ENCODE results near the gene TLN1. TPM values are rescaled to one million over a fixed set of nuclear protein-coding genes. Genes with fewer than 3 reads are reported as not detected.

TLN1 gene
- total and polyA plus RNA-seq, 10 of the 15 experiments (the other 5 are each of a cell fraction or from before 2014, with no cell fraction given) = 11.6 to 305 (median 71.9) TPM

- TF ChIP-seq, protein P1, sequence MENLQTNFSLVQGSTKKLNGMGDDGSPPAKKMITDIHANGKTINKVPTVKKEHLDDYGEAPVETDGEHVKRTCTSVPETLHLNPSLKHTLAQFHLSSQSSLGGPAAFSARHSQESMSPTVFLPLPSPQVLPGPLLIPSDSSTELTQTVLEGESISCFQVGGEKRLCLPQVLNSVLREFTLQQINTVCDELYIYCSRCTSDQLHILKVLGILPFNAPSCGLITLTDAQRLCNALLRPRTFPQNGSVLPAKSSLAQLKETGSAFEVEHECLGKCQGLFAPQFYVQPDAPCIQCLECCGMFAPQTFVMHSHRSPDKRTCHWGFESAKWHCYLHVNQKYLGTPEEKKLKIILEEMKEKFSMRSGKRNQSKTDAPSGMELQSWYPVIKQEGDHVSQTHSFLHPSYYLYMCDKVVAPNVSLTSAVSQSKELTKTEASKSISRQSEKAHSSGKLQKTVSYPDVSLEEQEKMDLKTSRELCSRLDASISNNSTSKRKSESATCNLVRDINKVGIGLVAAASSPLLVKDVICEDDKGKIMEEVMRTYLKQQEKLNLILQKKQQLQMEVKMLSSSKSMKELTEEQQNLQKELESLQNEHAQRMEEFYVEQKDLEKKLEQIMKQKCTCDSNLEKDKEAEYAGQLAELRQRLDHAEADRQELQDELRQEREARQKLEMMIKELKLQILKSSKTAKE (IDR thresholded peaks at IDR 0.05; ENCODE audit: low read depth, poor library complexity, severe bottlenecking) = peak; percentile 86
- TF ChIP-seq TCF7 (IDR thresholded peaks at IDR 0.05; ENCODE audit: borderline replicate concordance) = peak; percentile 89
- no peak for TF ChIP-seq NFYB (IDR thresholded peaks at IDR 0.05; ENCODE audit: insufficient read depth, low read depth, low read length)
- TF ChIP-seq NFYA (IDR thresholded peaks at IDR 0.05; ENCODE audit: borderline replicate concordance, low read depth, low read length) = no peak
- no peak for TF ChIP-seq BCL3 (IDR thresholded peaks at IDR 0.05; ENCODE audit: borderline replicate concordance, insufficient read depth, low read depth, low read length, poor library complexity, severe bottlenecking)
- TF ChIP-seq ELK1 (IDR thresholded peaks at IDR 0.05; ENCODE audit: low read depth, low read length) = no peak
- TF ChIP-seq, protein P2, sequence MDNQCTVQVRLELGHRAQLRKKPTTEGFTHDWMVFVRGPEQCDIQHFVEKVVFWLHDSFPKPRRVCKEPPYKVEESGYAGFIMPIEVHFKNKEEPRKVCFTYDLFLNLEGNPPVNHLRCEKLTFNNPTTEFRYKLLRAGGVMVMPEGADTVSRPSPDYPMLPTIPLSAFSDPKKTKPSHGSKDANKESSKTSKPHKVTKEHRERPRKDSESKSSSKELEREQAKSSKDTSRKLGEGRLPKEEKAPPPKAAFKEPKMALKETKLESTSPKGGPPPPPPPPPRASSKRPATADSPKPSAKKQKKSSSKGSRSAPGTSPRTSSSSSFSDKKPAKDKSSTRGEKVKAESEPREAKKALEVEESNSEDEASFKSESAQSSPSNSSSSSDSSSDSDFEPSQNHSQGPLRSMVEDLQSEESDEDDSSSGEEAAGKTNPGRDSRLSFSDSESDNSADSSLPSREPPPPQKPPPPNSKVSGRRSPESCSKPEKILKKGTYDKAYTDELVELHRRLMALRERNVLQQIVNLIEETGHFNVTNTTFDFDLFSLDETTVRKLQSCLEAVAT (IDR thresholded peaks at IDR 0.05) = peak; percentile 87
- TF ChIP-seq TCF3 (IDR thresholded peaks at IDR 0.05; ENCODE audit: borderline replicate concordance, insufficient read depth, low read depth, low read length) = no peak
- TF ChIP-seq SP1 (IDR thresholded peaks at IDR 0.05; ENCODE audit: low read depth, low read length) = peak; percentile 54
- TF ChIP-seq ZNF24 (IDR thresholded peaks at IDR 0.05) = peak; percentile 99
- TF ChIP-seq MEF2A (IDR thresholded peaks at IDR 0.05; ENCODE audit: insufficient read depth, low read depth, low read length) = 0 out of 2 replicates have a peak, but pooled peaks have one; percentile 50
- peak; percentile 34 for TF ChIP-seq USF1 (IDR thresholded peaks at IDR 0.05; ENCODE audit: borderline replicate concordance, extremely low read length, insufficient read depth, low read depth, low read length)
- TF ChIP-seq CREB1 (IDR thresholded peaks at IDR 0.05; ENCODE audit: low read depth) = no peak
- TF ChIP-seq DPF2 (IDR thresholded peaks at IDR 0.05) = peak; percentile 83
- TF ChIP-seq TBL1XR1 (IDR thresholded peaks at IDR 0.05; ENCODE audit: low read depth, low read length) = peak; percentile 78
- TF ChIP-seq, protein P3, sequence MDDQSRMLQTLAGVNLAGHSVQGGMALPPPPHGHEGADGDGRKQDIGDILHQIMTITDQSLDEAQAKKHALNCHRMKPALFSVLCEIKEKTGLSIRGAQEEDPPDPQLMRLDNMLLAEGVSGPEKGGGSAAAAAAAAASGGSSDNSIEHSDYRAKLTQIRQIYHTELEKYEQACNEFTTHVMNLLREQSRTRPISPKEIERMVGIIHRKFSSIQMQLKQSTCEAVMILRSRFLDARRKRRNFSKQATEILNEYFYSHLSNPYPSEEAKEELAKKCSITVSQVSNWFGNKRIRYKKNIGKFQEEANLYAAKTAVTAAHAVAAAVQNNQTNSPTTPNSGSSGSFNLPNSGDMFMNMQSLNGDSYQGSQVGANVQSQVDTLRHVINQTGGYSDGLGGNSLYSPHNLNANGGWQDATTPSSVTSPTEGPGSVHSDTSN (IDR thresholded peaks at IDR 0.05; ENCODE audit: insufficient replicate concordance, low read depth, low read length) = peak; percentile 31
- peak; percentile 12; the same call in 1 of the 2 replicates for TF ChIP-seq SIN3A (IDR thresholded peaks at IDR 0.05; ENCODE audit: low read depth, low read length)
- TF ChIP-seq SMARCA5 (IDR thresholded peaks at IDR 0.05) = peak; percentile 94
- peak in 1 of 2 experiments; percentile 63; a peak in 3 of 4 replicates for TF ChIP-seq EP300 (IDR thresholded peaks at IDR 0.05; ENCODE audit: borderline replicate concordance in 1 of 2, control insufficient read depth in 1 of 2, low read depth in 2 of 2, low read length in 2 of 2)
- TF ChIP-seq GATAD2B (conservative IDR thresholded peaks at IDR 0.05; ENCODE audit: low read depth) = peak; percentile 95; the same call in 1 of the 2 replicates
- peak; percentile 75 for TF ChIP-seq RAD51 (IDR thresholded peaks at IDR 0.05)
Observed at GRCh38 chr9:35657546-35658136, 74.4 kb downstream of the TLN1 start, which contains the start of gene RMRP (continued).
